Fibroblast of the conjunctiva (primary cell): Measurements from ENCODE around the gene NHS.
"Not testable (repeated sequence)": the region's sequence is repeated elsewhere in the genome, so short reads cannot be mapped to it uniquely, and the experiment has no call there.

Experiments used
- DNase-seq: peaks from one replicate; pipeline ENCODE4 v3.0.0-alpha.2; 2010; ENCODE audit warnings: low read depth

Gene NHS

DNA sequence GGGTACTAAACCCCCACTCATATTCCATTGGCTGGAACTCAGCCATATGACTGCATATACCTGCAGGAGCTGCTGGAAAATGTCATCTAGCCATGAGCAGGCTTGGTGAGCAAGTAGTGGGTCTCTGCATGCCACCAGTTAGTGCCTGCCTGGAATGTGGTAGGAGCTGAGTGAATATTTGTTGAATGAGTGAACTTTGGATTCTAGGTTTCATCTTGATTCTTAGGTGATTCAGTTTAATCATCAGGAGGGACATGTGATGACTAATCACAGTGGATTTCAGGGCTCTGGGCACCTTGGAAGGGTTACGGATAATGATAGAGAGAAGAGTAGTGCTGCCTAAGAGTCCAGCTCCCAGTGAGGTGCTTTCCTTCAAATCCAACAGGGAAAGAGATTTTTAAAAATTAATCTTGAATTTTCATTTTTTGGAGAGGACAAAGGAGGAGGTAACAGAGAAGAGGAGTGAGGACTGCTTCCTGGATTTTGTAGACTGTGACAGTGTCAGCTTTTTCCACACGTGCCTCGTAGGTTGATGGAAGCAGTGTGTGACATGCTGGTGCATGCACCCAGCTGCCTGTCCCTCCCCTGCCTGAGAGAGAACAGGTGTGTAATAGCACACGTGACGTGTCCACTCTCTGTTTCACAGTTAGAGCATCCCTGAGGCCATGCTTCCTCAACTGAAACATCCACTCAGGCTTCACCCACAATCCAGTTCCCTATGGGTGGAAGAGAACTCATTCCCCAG lies 30.4 kb downstream of the NHS start:
- no peak for DNase-seq

DNA sequence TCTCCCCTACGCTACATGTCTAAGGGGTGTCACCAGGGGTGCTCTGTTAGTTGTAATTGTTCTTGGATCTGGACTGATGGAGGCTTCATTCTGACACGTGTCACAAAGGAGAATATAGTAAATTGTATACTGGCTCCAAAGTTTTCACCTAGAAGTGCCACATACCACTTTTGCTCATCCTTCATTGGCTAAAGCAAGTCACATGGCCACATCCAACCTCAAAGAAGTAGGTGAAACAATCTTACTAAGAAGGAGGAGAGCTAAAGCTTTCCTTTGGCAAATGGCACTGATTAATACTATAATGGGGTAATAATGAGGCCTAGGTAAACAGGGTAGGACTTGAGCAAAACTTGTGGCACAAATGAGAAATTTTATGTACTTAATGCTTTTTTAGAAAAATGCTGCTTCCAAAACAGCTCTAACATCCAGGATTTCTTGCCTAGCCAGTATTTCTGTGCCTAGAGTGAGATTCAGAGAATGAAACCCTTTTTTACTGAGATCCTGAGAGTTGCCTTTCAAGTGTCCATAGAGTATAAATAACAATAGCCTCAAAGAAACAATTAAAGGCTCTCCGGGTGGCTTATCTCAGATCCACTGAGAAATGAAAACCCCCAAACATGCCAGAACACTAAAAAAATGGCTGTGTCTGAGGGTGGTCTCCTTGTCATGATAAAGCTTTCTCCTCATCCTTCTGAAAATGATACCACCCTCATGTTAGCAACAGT lies 34.7 kb downstream of the NHS start:
- no peak for DNase-seq

DNA sequence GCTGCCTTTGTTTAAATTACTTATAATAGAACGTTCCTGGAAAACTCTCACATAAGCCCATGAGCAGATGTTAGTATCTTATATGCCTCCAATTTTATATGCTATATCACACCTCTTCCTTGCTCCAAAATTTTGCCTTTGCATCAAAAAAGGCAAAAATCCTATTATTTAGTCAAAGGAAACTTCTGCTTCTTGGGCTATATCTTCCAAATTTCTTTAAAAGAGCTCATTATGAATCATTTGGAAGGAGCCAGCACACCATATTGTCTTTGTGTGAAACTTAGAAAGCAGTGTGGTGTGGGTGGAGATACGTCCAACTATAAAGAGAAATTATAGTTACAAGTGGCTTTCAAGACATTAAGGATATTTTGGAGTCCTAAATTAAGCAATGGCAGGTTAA lies 35.7 kb downstream of the NHS start:
- DNase-seq = no peak

DNA sequence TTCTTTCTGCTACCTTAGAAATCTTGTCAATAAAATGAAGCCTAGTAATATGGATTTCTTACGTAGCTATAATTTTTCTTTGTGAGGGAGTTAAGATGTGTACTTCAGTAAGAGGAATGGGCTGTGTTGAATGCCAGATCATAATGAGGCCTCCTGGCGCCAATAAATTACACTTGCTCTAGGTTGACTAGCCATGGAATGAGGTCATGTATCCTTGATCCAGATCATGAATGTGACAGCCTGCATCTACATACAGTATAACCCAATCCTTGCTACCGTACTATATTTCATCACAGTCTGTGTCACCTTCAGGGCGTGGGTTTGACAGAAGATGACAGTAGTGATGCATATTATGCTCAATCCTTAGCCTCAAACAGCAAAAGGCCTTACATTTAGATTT lies 36.2 kb downstream of the NHS start:
- no peak for DNase-seq

DNA sequence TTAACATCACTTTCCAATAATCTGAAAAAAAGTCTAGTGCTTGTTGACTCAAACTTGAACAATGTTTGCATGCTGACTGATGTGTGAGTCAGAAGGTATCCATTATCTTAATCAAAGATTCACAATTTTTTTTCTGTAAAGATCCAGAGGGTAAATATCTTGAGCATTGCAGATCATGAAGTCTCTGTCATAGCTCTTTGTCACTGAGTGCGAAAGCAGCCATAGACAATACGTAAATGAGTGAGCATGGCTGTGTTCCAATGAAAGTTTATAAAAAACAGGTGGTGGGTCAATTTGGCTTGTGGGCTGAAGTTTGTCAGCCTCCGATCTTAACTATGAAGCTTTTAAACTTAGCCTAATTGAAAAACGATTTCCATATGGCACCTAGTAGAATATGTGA lies 37.7 kb downstream of the NHS start:
- peak; percentile 4 for DNase-seq

DNA sequence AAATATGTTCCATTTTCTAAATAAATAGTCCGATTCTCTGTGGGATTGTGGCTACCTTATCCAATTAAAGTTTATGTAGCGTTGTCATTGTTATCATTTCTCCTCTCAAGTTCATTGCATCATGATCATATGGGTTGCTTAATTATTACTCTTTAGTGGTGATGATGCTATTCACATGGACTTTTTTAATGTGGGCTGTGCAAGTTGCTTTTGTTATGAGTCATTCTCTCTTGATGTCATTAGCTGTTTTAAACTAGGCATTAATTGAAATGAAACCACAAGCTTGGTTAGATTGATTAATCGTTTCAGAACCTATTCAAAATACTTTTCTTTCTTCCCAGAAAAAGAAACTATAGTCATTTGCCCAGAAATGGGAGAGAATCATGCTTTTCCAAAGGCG lies 38.2 kb downstream of the NHS start:
- no peak for DNase-seq

DNA sequence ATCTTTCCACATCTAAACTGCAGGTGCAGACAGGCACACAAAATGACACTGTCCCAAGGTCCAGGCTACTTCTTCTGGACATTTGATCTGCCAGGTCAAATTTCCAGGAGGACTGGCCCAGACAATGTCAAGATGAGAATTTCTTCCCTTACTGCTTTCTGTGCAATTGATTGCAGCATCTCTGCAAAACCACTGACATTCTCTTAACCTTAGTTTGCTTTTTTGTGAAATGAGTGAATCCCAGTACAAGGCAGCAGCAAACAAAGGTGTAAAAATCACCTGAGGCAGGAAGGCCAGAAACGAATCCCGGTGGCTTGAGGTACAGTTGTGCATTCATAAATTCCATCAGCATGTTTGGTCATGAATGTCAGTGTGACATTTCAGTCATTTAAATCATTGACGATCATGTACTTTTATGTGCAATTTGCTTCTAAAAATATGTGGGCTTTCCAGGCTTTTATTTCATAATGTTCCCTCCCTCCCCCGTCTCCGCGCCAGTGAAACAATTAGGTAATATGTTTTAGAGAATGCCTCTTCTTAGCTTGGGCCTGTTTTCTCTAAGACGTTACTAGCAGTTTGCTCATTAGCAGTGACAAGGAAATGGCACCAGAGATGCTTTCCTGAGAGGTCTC lies 39.1 kb downstream of the NHS start:
- no peak for DNase-seq

DNA sequence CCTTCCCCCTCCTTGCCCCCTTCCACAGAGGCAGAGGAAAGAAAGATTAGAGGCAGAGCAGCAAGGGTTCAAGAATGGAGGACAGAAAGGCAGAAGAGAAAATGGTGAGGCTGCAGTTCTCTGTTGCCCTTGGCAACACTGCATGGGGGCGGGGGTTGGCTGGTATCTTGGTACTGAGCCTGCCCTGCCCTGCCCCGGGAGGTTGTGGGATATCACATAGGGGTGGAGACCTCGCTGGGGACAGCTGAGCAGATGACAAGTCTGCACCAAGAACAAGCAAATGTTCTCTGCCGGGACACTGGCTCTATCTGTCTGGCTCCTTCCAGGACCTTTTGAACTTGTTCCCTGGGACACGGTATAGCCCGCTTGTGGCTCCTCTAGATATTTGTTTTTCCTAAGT lies 39.8 kb downstream of the NHS start:
- no peak for DNase-seq

DNA sequence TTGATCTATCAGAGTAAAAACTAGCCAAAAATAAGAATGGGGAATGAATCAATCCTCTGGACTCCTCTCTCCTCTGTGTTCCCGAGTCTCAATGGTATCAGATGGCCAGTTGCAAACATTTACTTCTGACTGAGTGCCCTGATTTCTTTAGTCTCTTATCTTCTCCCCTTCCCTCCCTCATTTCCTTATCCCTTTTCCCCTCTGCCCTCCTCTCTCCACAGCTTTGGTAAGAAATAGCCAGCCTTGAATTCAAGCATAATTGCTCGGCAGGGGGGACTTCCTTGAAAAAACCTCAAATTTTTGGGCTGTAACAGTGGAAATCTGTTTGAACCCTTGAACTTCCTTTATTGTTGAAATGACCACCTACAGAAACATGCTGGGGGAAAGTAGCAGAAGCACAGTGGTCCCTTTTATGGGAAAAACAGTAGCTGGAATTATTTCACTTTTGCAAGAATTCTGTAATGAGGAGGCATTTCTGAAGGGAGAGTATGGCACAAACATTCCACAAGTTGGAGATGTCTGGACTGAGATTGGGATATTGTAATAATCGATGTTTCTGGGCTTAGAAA lies 40.3 kb downstream of the NHS start:
- no peak for DNase-seq

DNA sequence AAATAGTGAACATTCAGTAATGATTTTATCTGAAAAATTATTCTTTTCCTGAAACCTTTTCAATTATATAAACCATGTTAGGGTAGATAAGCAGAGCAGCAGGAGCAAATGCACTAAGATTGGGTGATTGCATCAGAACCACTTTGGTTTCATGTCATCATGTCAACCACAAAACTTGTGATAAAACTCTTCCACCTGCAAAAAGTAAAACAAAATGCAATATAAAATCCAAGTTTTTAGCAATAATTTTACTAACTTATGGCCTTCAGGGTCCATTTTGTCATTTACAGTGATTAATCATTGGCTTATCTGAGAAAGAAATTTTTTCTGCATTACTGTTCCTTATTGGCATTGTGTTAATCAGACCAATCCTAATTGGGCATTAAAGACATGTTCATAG lies 42.4 kb downstream of the NHS start:
- no peak for DNase-seq

DNA sequence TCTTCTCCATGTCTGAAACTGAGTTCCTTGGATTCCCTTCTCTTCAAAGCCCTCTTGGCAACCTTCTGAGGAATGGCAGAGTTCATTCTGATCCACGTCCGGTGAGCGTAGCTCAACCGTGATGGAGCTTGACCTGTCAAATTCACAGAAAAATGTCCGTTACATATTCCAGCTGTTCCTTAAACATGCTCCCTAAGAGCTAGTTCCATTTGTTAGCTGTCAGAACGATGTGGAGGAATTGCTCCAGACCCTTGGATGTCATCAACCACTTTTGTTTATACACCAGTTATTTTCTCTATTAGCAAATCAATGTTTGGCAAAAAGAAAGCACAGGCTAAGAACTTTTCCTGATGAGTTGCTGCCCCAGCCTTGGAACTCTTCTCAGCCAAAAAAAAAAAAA lies 50.1 kb downstream of the NHS start:
- DNase-seq = no peak

DNA sequence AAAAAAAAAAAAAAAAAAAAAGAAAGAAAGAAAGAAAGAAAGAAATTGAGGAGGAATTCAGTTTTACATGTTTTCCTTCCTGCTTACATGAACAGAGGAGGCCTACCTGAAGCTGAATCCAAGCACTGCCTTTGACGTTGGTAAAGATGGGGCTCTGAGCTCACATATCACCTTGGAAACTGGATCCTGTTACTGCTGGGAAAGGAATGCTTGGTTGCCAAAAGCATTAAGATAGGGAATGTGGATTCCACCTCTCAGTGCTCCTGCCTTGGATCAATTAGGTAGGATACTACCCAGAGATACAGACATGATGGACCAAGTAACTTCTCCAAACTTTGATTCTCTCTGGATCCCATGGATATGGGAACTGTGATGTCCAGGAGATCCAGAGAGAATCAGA lies 50.6 kb downstream of the NHS start:
- DNase-seq = no peak

DNA sequence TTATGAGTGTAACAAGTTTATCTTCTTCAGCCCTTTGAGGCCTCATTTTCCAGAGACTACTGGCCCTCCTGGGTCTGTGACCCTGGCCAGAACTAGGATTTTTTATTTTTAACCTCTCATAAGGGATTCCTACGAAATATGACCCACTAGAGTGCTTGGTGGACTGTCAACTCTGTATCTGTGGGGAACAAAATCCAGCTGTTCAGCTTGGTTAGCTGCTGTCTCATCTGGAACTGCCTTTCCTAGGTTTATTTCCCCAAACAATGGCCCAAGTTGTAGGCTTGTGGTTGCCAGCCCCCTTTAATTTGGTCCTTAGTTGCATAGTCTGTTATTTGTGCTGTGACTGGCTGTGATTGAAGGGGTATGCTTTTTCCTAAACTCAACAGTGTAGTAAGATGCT lies 56.2 kb downstream of the NHS start:
- no peak for DNase-seq

DNA sequence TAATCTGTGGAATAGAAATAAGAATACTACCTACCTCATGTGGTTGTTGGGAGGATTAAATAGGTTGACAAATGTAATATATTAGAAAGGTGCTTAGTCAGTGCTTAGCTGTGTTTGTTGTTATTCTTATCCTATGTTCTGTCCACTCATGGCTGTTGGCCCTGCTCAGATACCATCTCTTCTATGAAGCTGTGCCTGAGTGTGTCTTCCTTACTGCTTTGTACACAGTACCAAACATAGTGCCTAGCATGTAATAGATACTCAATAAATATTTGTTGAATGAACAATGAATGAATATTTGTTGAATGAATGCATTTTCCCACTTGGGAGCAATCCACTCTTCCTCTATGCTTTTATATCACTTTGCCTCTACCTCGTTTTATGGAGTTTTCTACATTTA lies 57.2 kb downstream of the NHS start:
- DNase-seq = no peak

DNA sequence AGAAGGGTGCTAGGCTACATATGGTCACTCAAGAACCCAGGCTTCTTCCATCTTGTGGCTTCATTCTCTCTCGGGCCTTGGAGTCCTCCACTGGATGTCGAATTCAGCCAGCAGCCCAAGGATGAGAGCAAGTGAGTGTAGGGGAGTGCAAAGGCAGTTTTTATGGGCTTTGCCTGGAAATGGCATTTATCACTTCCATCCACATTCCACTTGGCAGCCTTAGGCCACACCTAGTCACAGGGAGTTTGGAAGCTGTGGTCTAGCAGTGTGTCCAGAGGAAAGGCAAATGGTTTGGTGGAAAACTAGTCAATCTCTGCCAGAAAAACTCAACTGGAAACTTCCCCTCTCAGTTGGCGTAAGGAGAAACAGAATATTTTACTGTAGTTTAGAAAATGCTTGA lies 59.0 kb downstream of the NHS start:
- DNase-seq = no peak

DNA sequence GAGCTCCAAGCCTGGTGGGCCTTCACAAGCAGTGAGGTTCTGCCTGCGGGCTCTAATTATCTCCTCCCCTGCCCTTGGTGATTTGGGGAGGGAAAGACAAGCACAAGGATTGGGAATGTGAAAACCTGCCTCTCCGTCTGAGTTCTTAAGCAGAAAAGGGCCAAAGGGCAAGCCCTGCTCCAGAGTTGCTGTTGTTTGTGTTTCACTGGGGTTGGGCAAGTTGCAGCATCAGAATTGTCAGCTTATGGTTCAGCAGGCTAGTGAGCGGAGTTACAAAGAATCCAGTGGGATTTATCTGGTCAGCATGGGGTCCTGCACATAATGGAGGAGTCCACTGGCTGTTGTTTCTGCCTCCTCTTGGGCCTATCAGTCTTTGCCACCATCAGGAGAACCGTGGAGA lies 60.5 kb downstream of the NHS start:
- no peak for DNase-seq

DNA sequence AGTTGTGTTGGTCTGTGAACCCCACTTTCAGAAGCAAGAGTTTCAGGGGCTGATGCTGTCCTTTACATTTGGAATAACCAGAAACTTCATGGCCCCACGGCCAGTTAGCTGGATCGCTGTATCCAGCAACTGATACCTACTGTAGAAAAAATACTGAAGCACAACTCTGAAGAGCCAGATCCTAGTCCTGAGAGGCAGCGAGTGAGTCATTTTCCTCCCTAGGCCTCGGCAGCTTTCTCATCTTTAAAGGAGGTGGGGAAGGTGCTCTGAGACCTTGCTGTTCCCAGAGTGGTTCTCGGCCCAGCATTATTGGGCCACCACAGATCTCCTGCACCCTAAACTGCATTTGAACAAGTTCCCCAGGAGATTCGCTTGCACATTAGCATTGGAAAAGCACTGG lies 63.2 kb downstream of the NHS start:
- no peak for DNase-seq

DNA sequence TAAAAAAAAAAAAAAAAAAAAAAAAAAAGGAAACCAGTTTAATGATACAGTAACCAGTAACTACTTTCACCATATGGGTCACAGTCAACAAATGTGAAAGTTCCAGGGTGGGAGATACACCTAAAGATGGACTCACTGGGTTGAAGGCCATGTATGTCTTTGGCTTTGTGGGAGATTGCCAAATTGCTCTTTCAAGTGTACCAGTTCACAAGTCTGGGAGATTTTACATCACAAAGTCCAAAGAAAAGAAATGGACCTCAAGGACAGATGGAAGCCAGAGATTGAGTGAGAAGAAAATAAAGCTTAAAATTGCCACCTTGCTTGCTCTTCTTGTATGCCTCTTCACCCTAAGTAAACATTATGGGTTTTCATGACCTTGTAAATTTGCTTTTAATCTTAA lies 65.3 kb downstream of the NHS start:
- DNase-seq = no peak

DNA sequence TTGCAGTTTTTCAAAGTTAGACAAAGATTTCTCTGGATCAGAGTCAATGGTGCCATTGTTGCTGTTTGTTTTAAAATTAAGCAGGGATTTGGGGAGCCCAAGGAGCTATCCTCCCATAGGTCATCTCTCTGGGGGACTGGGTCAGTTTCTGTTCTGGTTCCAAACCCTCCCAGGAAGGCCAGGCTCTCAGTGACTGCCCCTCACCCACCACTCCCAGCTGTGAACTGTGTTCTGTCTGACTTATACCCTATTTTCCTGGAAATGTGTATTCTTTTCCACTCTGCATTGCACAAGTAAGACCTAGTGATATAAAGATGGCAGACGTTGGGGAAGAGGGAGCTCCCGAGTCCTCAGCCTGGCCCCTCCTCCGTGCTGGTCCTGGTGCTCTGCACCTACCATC lies 65.8 kb downstream of the NHS start:
- DNase-seq = no peak

DNA sequence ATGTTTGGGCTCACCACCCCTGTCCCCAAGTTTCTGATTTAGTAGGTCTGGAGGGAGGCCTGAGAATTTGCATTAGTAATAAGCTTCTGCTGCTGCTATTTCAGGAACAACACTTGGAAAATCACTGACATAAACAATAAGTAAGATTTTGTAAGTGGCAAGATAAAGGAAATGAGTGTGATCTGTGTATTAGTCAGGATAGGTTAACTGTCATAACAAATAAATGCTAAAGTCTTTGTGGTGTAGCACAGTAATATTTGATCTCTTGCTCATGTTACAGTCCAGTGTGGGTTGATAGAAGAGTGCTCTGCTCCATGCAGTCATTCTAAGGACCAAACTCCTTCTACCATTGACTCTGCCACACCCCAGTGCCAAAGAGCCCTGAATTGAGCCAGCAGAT lies 67.0 kb downstream of the NHS start:
- DNase-seq = no peak

DNA sequence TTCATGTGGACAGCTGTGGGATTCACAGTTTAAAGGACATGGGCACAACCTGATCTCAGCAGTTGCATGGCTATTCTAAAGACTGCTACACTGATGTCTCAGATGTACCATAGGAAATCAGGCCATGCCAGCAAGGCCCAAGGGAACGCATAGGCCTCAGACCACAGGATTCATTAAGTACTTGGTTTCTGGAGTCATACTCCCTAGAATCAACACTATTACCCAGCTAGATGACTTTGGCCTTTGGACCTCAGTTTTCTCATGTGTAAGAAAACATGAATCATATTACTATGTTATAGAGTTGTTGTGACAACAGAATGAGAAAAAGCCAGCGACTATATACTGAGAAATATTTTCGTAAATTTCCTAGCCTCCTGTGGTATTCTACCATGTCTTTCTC lies 67.9 kb downstream of the NHS start:
- no peak for DNase-seq

DNA sequence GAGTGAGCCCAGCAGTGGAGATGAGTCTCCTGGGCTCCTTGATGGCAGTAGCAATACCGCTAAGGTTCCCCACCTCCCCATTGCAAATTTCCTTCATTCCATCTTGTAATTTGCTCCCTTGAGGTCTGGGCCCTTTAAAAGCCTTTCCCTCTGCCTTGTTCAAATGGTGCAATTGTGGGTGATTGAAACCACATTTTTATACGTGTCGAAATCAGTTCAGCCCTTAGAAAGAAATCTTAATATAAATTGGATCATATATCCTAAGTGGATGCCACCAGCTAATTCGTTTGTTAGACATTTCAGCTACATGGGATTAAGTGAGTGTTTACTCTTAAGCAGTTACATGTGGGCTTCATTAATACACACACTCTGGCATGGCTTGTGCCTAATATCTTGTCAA lies 68.6 kb downstream of the NHS start:
- DNase-seq = peak; percentile 39

DNA sequence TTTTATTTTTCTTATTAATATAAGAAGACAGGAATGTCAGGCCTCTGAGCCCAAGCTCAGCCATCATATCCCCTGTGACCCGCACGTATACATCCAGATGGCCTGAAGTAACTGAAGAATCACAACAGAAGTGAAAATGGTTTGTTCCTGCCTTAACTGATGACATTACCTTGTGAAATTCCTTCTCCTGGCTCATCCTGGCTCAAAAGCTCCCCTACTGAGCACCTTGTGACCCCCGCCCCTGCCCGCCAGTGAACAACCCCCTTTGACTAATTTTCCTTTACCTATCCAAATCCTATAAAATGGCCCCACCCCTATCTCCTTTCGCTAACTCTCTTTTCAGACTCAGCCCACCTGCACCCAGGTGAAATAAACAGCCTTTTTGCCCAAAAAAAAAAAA lies 71.3 kb downstream of the NHS start:
- DNase-seq = not testable (repeated sequence)
